HepG2 (cell line): ENCODE data around the gene ALG14. TPM values are rescaled to one million over a fixed set of nuclear protein-coding genes. Genes with fewer than 3 reads are reported as not detected.

ENCODE experiments used
- AFF4 ChIP-seq: sonication (generic); formaldehyde crosslinking; IDR thresholded peaks from 2 replicates; pipeline ENCODE4 v1.4.0; 2020; ENCODE audit warnings: missing genetic modification reagents
- ELK4 ChIP-seq: sonication (generic); formaldehyde crosslinking; IDR thresholded peaks from 2 replicates; pipeline ENCODE4 v1.9.0; 2021; ENCODE audit warnings: missing genetic modification reagents, borderline replicate concordance
- FOXK2 ChIP-seq: fragments of 450-650 bp; IDR thresholded peaks from 2 replicates; pipeline ENCODE4 v1.6.1; 2016
- HMGA1 ChIP-seq: sonication (generic); formaldehyde crosslinking; conservative IDR thresholded peaks from 2 replicates; pipeline ENCODE4 v1.4.0; 2020; ENCODE audit warnings: missing genetic modification reagents
- HNF4G ChIP-seq, 2 experiments: sonication (generic) in 1 of 2; formaldehyde crosslinking in 1 of 2; IDR thresholded peaks; 2 replicates each; pipeline versions ENCODE4 v1.4.0 to v1.6.1; 2011 to 2020; ENCODE audit warnings: borderline replicate concordance in 2 of 2, low read depth in 2 of 2, mild to moderate bottlenecking in 2 of 2, low read length in 1 of 2, missing genetic modification reagents in 1 of 2, moderate library complexity in 1 of 2
- JUNB ChIP-seq: sonication (generic); formaldehyde crosslinking; IDR thresholded peaks from 2 replicates; pipeline ENCODE4 v1.8.0; 2022; ENCODE audit warnings: missing genetic modification reagents, mild to moderate bottlenecking, borderline replicate concordance
- KLF15 ChIP-seq: sonication (generic); formaldehyde crosslinking; IDR thresholded peaks from 2 replicates; pipeline ENCODE4 v1.8.1; 2023; ENCODE audit warnings: borderline replicate concordance, mild to moderate bottlenecking, inconsistent platforms, missing genetic modification reagents, mixed read lengths
- MEIS1 ChIP-seq: sonication (generic); formaldehyde crosslinking; IDR thresholded peaks from 2 replicates; pipeline ENCODE4 v1.9.0; 2021; ENCODE audit warnings: mild to moderate bottlenecking, missing genetic modification reagents, moderate library complexity, borderline replicate concordance
- REPIN1 ChIP-seq: sonication (generic); formaldehyde crosslinking; IDR thresholded peaks from 2 replicates; pipeline ENCODE4 v1.8.0; 2022; ENCODE audit warnings: missing genetic modification reagents, low read depth, mild to moderate bottlenecking, borderline replicate concordance
- ZC3H4 ChIP-seq: sonication (generic); formaldehyde crosslinking; IDR thresholded peaks from 2 replicates; pipeline ENCODE4 v1.4.0; 2020; ENCODE audit warnings: missing genetic modification reagents, borderline replicate concordance
- ZNF205 ChIP-seq: IDR thresholded peaks from 2 replicates; pipeline ENCODE4 v1.6.1; 2018; ENCODE audit warnings: missing biosample characterization, missing genetic modification reagents
- ZNF367 ChIP-seq: sonication (generic); formaldehyde crosslinking; IDR thresholded peaks from 2 replicates; pipeline ENCODE4 v1.4.0; 2020; ENCODE audit warnings: missing genetic modification reagents, borderline replicate concordance
- ZNF646 ChIP-seq: sonication (generic); formaldehyde crosslinking; IDR thresholded peaks from 2 replicates; pipeline ENCODE4 v1.9.0; 2021; ENCODE audit warnings: mild to moderate bottlenecking, missing genetic modification reagents
- ZNF747 ChIP-seq: sonication (generic); formaldehyde crosslinking; IDR thresholded peaks from 2 replicates; pipeline ENCODE4 v1.8.1; 2023; ENCODE audit warnings: missing genetic modification reagents, mild to moderate bottlenecking, borderline replicate concordance
- ZNF784 ChIP-seq: sonication (generic); formaldehyde crosslinking; IDR thresholded peaks from 2 replicates; pipeline ENCODE4 v1.5.1; 2020; ENCODE audit warnings: missing genetic modification reagents, mild to moderate bottlenecking, borderline replicate concordance
- ZNF816 ChIP-seq: sonication (generic); formaldehyde crosslinking; IDR thresholded peaks from 2 replicates; pipeline ENCODE4 v1.8.0; 2022; ENCODE audit warnings: missing genetic modification reagents, mild to moderate bottlenecking, borderline replicate concordance
- polyA plus RNA-seq, 8 experiments: library from polyadenylated mRNA; depleted of rRNA in 3 of 8; stranded (reverse) in 7 of 8; unstranded in 1 of 8; fragments of >200 nt; fragmentation: Illumina TruSeq in 4 of 8; extraction: Trizol in 4 of 8; gene quantifications; 2 replicates each; pipeline versions ENCODE4 v1.2.1 to v1.2.3, GENCODE V29; 2011 to 2016; ENCODE audit warnings: low read depth in 4 of 8, missing spikeins in 1 of 8, mixed read lengths in 1 of 8; ENCODE audit not compliant: insufficient read depth in 1 of 8
- total RNA-seq, 5 experiments: library from RNA; depleted of rRNA; stranded (reverse); fragments of >200 nt; fragmentation: Illumina TruSeq; extraction: Trizol; gene quantifications; 2 replicates each; pipeline ENCODE4 v1.2.3, GENCODE V29; 2016; ENCODE audit warnings: low read depth in 1 of 5

ALG14 gene
- total and polyA plus RNA-seq, 2 of the 13 experiments (the other 11 are each of a cell fraction or from before 2014, with no cell fraction given): 4.5 to 12.7 TPM

- TF ChIP-seq JUNB (CRISPR knock-in tag) (no peak), ZC3H4 (CRISPR knock-in tag) (no peak), AFF4 (no peak), MEIS1 (CRISPR knock-in tag) (0 out of 2 replicates have a peak, but pooled peaks have one; percentile 27), ZNF205 (CRISPR knock-in tag) (0 out of 2 replicates have a peak, but pooled peaks have one; percentile 47), ZNF367 (CRISPR knock-in tag) (no peak), HMGA1 (CRISPR knock-in tag) (no peak), ZNF784 (CRISPR knock-in tag) (no peak), KLF15 (no peak; the same call in 1 of the 2 replicates), REPIN1 (CRISPR knock-in tag) (peak; percentile 77), ZNF747 (CRISPR knock-in tag) (0 out of 2 replicates have a peak, but pooled peaks have one; percentile 11), HNF4G (IDR thresholded peaks at IDR 0.05; ENCODE audit: borderline replicate concordance, low read depth, low read length) (peak; percentile 39; the same call in 1 of the 2 replicates), HNF4G (CRISPR knock-in tag; IDR thresholded peaks at IDR 0.05; ENCODE audit: borderline replicate concordance, low read depth) (peak; percentile 18; the same call in 1 of the 2 replicates), ZNF816 (CRISPR knock-in tag) (peak; percentile 95), ZNF646 (no peak), ELK4 (CRISPR knock-in tag) (no peak), FOXK2 (no peak)
Measured at GRCh38 chr1:94926915-94927404, 145.8 kb downstream of the ALG14 start, which contains the start of gene CNN3 (continued).
